ENCODE results near the gene PPFIA1. TPM values are rescaled to one million over a fixed set of nuclear protein-coding genes. Genes with fewer than 3 reads are reported as not detected.
"Not testable (repeated sequence)": the region's sequence is repeated elsewhere in the genome, so short reads cannot be mapped to it uniquely, and the experiment has no call there.

PPFIA1 gene
- total RNA-seq, 1 donor from 2014 or later: 45.3 TPM

DNA sequence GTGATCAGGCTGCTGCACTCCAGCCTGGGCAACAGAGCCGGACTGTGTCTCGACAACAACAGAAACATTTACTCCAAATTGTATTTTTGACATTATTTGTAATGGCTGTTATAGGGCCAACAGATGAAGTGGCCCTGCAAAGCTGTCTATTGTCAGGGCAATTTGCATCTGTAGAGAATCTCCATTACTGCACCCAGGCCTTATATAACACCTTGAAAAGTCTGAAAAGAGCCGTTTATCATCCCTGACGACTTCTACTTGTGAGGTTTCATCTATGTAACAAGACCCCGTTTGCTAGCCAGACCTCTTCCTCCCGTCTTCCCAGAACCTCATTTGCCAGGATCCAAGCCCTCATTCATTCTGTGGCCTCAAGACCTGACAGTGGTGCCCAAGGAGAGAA lies 118.7 kb downstream of the PPFIA1 start:
- TF ChIP-seq, protein P1, sequence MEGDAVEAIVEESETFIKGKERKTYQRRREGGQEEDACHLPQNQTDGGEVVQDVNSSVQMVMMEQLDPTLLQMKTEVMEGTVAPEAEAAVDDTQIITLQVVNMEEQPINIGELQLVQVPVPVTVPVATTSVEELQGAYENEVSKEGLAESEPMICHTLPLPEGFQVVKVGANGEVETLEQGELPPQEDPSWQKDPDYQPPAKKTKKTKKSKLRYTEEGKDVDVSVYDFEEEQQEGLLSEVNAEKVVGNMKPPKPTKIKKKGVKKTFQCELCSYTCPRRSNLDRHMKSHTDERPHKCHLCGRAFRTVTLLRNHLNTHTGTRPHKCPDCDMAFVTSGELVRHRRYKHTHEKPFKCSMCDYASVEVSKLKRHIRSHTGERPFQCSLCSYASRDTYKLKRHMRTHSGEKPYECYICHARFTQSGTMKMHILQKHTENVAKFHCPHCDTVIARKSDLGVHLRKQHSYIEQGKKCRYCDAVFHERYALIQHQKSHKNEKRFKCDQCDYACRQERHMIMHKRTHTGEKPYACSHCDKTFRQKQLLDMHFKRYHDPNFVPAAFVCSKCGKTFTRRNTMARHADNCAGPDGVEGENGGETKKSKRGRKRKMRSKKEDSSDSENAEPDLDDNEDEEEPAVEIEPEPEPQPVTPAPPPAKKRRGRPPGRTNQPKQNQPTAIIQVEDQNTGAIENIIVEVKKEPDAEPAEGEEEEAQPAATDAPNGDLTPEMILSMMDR (IDR thresholded peaks at IDR 0.05; ENCODE audit: borderline replicate concordance): no peak
- intact Hi-C loops (cut with micrococcal nuclease): no loop called here
- H3K9me3 ChIP-seq (replicated peaks): no peaks in the 10 kb centered on the region
- no peaks in the 10 kb centered on the region for H3K27me3 ChIP-seq (ENCODE audit: low read depth)
- H3K36me3 ChIP-seq: peaks cover 17% of the 10 kb centered on the region
- no peak for DNase-seq
- no peaks in the 10 kb centered on the region for H3K4me1 ChIP-seq
- no peak overlapping the region for H3K27ac ChIP-seq (replicated peaks)
- H3K4me3 ChIP-seq: no peak overlapping the region

DNA sequence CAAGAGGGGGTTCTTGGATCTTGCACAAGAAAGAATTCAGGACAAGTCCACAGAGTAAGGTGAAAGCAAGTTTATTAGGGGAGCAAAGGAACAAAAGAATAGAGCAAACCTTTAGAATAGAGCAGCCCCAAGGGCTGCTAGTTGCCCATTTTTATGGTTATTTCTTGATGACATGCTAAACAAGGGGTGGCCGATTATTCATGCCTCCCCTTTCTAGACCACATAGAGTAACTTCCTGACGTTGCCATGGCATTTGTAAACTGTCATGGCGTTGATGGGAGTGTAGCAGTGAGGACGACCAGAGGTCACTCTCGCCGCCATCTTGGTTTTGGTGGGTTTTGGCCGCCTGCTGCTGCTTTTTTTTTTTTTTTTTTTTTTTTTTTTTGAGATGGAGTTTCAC lies 120.4 kb downstream of the PPFIA1 start:
- H3K4me3 ChIP-seq; DNase-seq; H3K4me1 ChIP-seq; H3K27me3 ChIP-seq (ENCODE audit: low read depth); intact Hi-C loops (cut with micrococcal nuclease); H3K27ac ChIP-seq (replicated peaks); H3K9me3 ChIP-seq (replicated peaks): not testable (repeated sequence)
- peaks cover 13% of the 10 kb centered on the region for H3K36me3 ChIP-seq

DNA sequence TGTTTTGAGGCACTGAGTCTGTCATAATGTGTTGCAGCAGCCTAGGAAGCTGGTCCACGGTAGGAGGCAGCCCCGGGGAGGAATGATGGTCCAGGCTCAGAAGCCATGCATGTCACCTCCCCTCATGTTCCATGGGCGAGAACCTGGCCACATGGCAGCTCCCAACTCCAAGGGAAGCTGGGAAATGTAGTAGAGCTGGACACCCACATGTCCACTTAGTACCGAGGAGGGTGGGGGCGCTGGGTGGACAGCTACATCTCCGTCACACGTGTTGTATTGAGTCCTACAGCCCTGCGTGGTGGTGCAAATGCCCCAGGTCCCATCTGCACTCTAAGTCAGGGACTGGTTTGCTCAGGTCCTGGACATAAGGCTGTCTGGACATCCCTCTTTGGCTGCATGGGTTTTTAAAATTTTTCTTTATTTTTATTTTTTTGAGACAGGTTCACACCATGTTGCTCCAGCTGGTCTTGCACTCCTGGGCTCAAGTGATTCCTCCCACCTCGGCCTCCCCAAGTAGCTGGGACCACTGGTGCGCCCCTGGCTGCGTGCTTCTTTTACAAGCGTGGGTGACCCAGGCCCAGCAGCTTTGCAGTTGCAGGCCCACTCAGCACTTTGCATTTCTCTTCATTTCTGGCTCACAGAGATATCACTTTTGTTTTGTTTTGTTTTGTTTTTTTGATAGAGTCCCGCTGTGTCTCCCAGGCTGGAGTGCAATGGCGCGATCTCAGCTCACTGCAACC lies 123.9 kb downstream of the PPFIA1 start:
- Histone ChIP-seq H3K4me1 (peaks cover 26% of the 10 kb centered on the region), H3K9me3 (replicated peaks) (no peaks in the 10 kb centered on the region), H3K27me3 (ENCODE audit: low read depth) (no peaks in the 10 kb centered on the region), H3K4me3 (no peak overlapping the region), H3K27ac (replicated peaks) (no peak overlapping the region), H3K36me3 (peaks cover 4% of the 10 kb centered on the region)
- no peak for DNase-seq
- intact Hi-C loops (cut with micrococcal nuclease): no loop called here
- TF ChIP-seq, protein P1 (IDR thresholded peaks at IDR 0.05; ENCODE audit: borderline replicate concordance): no peak

DNA sequence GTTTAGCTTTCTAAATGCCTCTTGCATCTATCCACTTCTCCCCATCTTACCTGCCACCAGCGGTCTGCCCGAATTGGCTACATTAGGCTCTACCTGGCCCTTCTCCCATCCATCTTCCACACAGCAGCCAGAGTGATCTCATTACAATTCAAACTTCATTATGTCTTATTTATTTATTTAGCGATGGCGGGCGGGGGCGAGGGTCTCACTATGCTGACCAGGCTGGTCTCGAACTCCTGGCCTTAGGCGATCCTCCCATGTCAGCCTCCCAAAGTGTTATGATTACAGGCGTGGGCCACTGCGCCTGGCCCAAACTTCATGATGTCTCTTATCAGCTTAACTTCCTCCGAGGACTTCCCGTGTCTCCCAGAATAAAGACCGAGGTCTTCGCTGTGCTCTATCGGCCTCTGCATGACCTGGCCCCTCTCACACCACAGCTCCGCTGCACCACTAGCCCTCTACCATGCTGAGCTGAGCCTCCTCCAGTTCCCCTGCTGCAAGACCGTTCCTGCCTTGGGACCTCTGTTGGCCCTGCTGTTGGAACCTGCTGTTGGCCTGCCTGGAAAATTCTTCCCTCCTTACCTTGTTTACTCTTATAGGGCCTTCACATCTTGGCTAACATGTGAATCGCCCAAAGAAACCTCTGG lies 127.0 kb downstream of the PPFIA1 start:
- intact Hi-C loops (cut with micrococcal nuclease): no loop called here
- H3K27me3 ChIP-seq (ENCODE audit: low read depth): no peaks in the 10 kb centered on the region

DNA sequence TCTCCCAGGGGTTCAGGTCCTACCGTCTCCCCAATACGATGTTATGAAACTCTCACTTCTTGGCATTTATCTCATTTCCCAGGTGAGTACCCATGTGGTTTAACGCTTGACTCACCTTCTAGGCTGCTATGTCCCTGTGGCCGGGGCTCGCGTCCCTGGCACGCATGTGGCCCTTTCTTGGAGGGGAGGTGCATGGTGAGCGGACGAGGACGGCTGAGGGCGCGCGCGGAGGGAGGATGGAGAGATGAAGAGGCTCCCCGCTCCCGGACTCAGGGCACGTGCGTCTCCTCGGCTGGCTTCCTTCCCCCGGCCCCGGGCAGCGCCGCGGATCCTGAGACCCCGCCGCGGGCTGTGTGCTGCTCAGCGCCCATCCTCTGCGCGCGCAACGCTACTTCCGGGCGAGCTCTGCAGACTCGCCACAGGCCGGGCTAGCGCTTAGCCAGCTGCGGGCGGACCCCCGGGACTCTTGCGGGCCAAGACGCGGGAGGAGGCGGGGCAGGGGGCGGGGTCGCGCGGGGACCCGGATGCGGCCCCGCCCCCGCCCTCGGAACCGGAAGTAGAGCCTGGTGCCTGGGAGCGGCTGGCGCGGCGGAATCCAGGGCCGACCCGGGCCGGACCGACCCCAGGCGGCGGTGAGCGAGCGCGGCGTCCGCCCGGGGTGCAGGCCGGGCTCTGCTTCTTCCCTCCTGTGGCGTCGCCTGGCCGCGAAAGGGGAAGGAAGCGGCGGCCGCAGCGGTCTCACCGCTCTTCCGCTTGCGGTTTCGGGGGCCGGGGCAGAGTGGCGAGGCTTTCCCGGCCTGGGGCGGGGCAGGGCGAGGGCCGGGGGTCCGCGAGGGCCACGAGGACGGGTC lies 127.7 kb downstream of the PPFIA1 start, which contains the start of gene CTTN:
TSS of gene CTTN (plus strand) at position 547 of the 851 bp plus-strand sequence. CDS start 8,769 bp downstream, outside the sequence.
- Histone ChIP-seq H3K9me3 (replicated peaks) (no peaks in the 10 kb centered on the region), H3K36me3 (peaks cover 4% of the 10 kb centered on the region), H3K4me1 (peaks cover 64% of the 10 kb centered on the region), H3K4me3 (peak within 1 kb of the TSS; percentile 96), H3K27ac (replicated peaks) (peak within 1 kb of the TSS; percentile 82), H3K27me3 (ENCODE audit: low read depth) (no peaks in the 10 kb centered on the region)
- intact Hi-C loops (cut with micrococcal nuclease): no loop called here
- peak; percentile 88 for DNase-seq
- TF ChIP-seq, protein P1 (IDR thresholded peaks at IDR 0.05; ENCODE audit: borderline replicate concordance): no peak

More for the DNA sequence above, 127.0 kb downstream of the PPFIA1 start:
- Histone ChIP-seq H3K9me3 (replicated peaks) (no peaks in the 10 kb centered on the region), H3K36me3 (peaks cover 4% of the 10 kb centered on the region), H3K27ac (replicated peaks) (peak overlapping the region; percentile 82), H3K4me1 (peaks cover 56% of the 10 kb centered on the region), H3K4me3 (peak overlapping the region; percentile 96)
- TF ChIP-seq, protein P1 (IDR thresholded peaks at IDR 0.05; ENCODE audit: borderline replicate concordance): no peak
- DNase-seq: no peak
